Erythroblast (primary cell): Measurements from ENCODE around the gene L2HGDH.

Source experiments
- GATA1 ChIP-seq: IDR thresholded peaks from 2 replicates; pipeline ENCODE4 v1.6.1; 2011; ENCODE audit warnings: low read depth, mild to moderate bottlenecking, control low read depth, low read length, moderate library complexity
- POLR2A ChIP-seq: IDR thresholded peaks from 2 replicates; pipeline ENCODE4 v1.6.1; 2011; ENCODE audit warnings: mild to moderate bottlenecking, low read length

DNA sequence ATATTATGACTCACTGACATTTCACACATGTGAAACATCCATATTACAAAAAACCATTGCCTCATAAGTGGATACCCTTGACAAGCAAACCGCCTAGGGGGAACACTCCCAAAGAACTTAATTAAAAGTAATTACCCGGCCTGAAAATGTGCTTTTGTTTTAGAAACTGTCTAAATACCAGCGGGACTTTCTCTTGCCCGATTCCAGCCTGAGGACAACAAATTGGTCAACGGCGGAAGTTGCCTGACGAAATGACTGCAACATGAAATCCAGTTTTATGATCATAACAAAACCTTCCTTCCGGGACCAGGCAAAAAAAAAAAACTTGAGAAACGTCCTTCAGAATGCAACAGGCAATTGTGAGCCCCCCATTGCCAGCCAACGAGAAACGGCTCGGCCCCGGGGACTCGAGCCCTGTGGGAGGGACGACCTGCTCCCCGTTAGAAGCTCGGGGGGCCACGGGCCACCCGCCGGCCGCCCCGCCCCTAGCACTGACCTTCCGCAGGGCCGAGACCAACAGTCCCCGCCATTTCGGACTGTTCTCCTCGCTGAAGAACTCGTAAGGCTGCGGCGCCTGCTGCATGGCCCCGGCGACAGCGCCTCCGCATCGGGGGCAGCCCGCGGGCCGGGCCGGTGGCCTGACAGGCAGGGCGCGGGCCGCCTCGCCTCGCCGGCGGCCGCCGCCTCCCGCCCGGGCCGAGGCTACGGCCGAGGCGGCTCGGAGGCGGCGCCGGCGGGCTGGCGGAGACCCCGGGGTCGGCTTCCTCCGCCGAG lies 81.1 kb downstream of the L2HGDH start:
- TF ChIP-seq POLR2A (no peak), GATA1 (no peak)
